Right lobe of liver (tissue), 6 donors: ENCODE data around the gene FGF7. TPM values are rescaled to one million over a fixed set of nuclear protein-coding genes. Genes with fewer than 3 reads are reported as not detected.

Experiments
- ATAC-seq, 4 donors: fragments of 200-7000 bp; cut with Tn5 transposase; one replicate each; pipeline ENCODE4 v1.9.1; 2020; ENCODE audit warnings: mild to moderate bottlenecking in 4 of 4, moderate library complexity in 4 of 4
- DNase-seq, 3 donors: peaks; one replicate each; pipeline ENCODE4 v3.0.0-alpha.2; 2020
- H3K27ac ChIP-seq, 3 donors: fragments of 200-600 bp; one replicate each; pipeline ENCODE4 v1.8.0; 2022
- H3K27me3 ChIP-seq, 2 donors: fragments of 200-600 bp; one replicate each; pipeline ENCODE4 v1.8.0; 2022
- H3K36me3 ChIP-seq, 4 donors: fragments of 200-600 bp; sonication (generic) in 1 of 4; one replicate each; pipeline versions ENCODE4 v1.5.1 to v1.8.0; 2017 to 2022; ENCODE audit warnings: control low read depth in 1 of 4
- H3K4me1 ChIP-seq, 4 donors: fragments of 200-600 bp; sonication (generic) in 1 of 4; one replicate each; pipeline versions ENCODE4 v1.5.1 to v1.8.0; 2017 to 2022; ENCODE audit warnings: control low read depth in 1 of 4
- H3K4me3 ChIP-seq, 3 donors: fragments of 200-600 bp; one replicate each; pipeline ENCODE4 v1.8.0; 2022
- H3K9me3 ChIP-seq, 4 donors: fragments of 200-600 bp; sonication (generic) in 1 of 4; one replicate each; pipeline versions ENCODE4 v1.5.1 to v1.8.0; 2017 to 2022; ENCODE audit warnings: control low read depth in 1 of 4
- CTCF ChIP-seq, 4 donors: fragments of 200-600 bp in 3 of 4; fragments of 450-650 bp in 1 of 4; IDR thresholded peaks; one replicate each; pipeline versions ENCODE4 v1.5.1 to v1.8.0; 2016 to 2022; ENCODE audit warnings: antibody characterized with exemption in 4 of 4, mild to moderate bottlenecking in 2 of 4
- POLR2A ChIP-seq: fragments of 450-650 bp; IDR thresholded peaks from one replicate; pipeline ENCODE4 v1.6.1; 2017; ENCODE audit warnings: antibody characterized with exemption, mild to moderate bottlenecking
- WGBS: methylation state at CpG from one replicate; pipeline ENCODE4 v1.1.6; 2018; ENCODE audit warnings: low coverage, low lambda C conversion rate; ENCODE audit not compliant: insufficient coverage; ENCODE audit errors: missing lambda C conversion rate; 5-methylcytosine and 5-hydroxymethylcytosine counted together
- intact Hi-C, 2 donors: fragments of 100-400 bp; cut with DNase I; formaldehyde crosslinking; loops; one replicate each; pipeline versions ENCODE4 v1.11.2 to v1.14.1; 2022
- total RNA-seq, 6 experiments: library from RNA; depleted of rRNA in 2 of 6; stranded (reverse); fragments of >200 nt in 2 of 6; fragmentation: NEBNext Ultra II Directional in 3 of 6; extraction: Animal tissue kit (Norgen Biotek cat#: 25700) in 3 of 6; gene quantifications; one replicate each; pipeline versions ENCODE4 v1.1.0 to v1.2.4, GENCODE V29; 2016 to 2023
- donor health status: DM: no; HTN: yes; CAD: no.
- donor health status: DM: no; HTN: no; CAD: no.
- donor health status: DM: no; HTN: no; CAD: no.
- donor health status: DM: no; HTN: yes; CAD: no.
- donor health status: DM: no; HTN: yes; CAD: no.

FGF7 gene
- total RNA-seq, 6 experiments from 2014 or later = 0.09 to 1.0 (median 0.36) TPM

- no peaks in the 10 kb centered on the region for H3K4me1 ChIP-seq
- intact Hi-C loops = no loop called here
- WGBS = 40% methylated on average over 3 of the region's 3 CpGs
- no peak overlapping the region for H3K27ac ChIP-seq
- DNase-seq = no peak
- no peaks in the 10 kb centered on the region for H3K27me3 ChIP-seq
- H3K4me3 ChIP-seq = no peak overlapping the region
- TF ChIP-seq POLR2A (no peak), CTCF (IDR thresholded peaks at IDR 0.05) (peak in 3 of 4 donors; percentile 10 to 38 (median 22))
- no peaks in the 10 kb centered on the region for H3K36me3 ChIP-seq
- ATAC-seq = peak; percentile 50 to 64 (median 52)
- H3K9me3 ChIP-seq = no peaks in the 10 kb centered on the region
Observed at GRCh38 chr15:49521802-49522201, 98.8 kb downstream of the FGF7 start.

- Histone ChIP-seq H3K4me3 (no peak overlapping the region), H3K27me3 (no peaks in the 10 kb centered on the region), H3K4me1 (no peaks in the 10 kb centered on the region), H3K9me3 (no peaks in the 10 kb centered on the region), H3K27ac (no peak overlapping the region), H3K36me3 (no peaks in the 10 kb centered on the region)
- intact Hi-C loops = no loop called here
- ATAC-seq = no peak
- 68% methylated on average over 4 of the region's 4 CpGs for WGBS
- DNase-seq = no peak
- TF ChIP-seq POLR2A (no peak), CTCF (IDR thresholded peaks at IDR 0.05) (no peak)
Observed at GRCh38 chr15:49528289-49528688, 105.2 kb downstream of the FGF7 start.

- no peaks in the 10 kb centered on the region for H3K27me3 ChIP-seq
- no peaks in the 10 kb centered on the region for H3K36me3 ChIP-seq
- DNase-seq (no peak), ATAC-seq (no peak)
- no peak for TF ChIP-seq POLR2A
- TF ChIP-seq CTCF (IDR thresholded peaks at IDR 0.05) = no peak
- WGBS = 85% methylated on average over 1 of the region's 1 CpG
- no peak overlapping the region for H3K4me3 ChIP-seq
- no peaks in the 10 kb centered on the region for H3K4me1 ChIP-seq
- no peaks in the 10 kb centered on the region for H3K9me3 ChIP-seq
- H3K27ac ChIP-seq = no peak overlapping the region
- intact Hi-C loops = no loop called here
Observed at GRCh38 chr15:49530092-49530491, 107.0 kb downstream of the FGF7 start.

Other genes starting within 250 kb of the FGF7 start
- 1 to 10 TPM; 1.3 to 3.2 (median 2.0) TPM for gene FAM227B, start 197.6 kb downstream of the FGF7 start, total RNA-seq
- gene DTWD1, start 197.8 kb downstream of the FGF7 start, total RNA-seq = 10 to 100 TPM in 2 of 6 experiments, 1 to 10 TPM in 4; 7.5 to 11.7 (median 8.9) TPM